ENCODE results near the gene ECHDC3. TPM values are rescaled to one million over a fixed set of nuclear protein-coding genes. Genes with fewer than 3 reads are reported as not detected.
A peak's percentile ranks its signal among the peaks of the same experiment; 100 is the strongest.

Gene ECHDC3, protein sequence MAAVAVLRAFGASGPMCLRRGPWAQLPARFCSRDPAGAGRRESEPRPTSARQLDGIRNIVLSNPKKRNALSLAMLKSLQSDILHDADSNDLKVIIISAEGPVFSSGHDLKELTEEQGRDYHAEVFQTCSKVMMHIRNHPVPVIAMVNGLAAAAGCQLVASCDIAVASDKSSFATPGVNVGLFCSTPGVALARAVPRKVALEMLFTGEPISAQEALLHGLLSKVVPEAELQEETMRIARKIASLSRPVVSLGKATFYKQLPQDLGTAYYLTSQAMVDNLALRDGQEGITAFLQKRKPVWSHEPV
- total RNA-seq (2013; cell fraction: nucleolus; rRNA removed) = 0.93 and 2.9 TPM in 2 replicates
- 10.0 and 11.8 TPM in 2 replicates for total RNA-seq (2014; rRNA removed)
- 6.0 and 6.9 TPM in 2 replicates for total RNA-seq (2014; rRNA removed; fragmentation: Illumina TruSeq; extraction: Trizol)
- total RNA-seq (2021) = 6.6 and 8.5 TPM in 2 replicates
- 3.6 TPM for polyA plus RNA-seq (2011; ENCODE audit: low read depth)
- 0.09 and 0.19 TPM in 2 replicates for polyA plus RNA-seq (2011; rRNA removed)
- 0.31 and 0.32 TPM in 2 replicates for polyA plus RNA-seq (2011; cell fraction: cytosol; rRNA removed)
- polyA plus RNA-seq (2011; cell fraction: nucleus; rRNA removed) = 0.30 and 0.38 TPM in 2 replicates
- 3.2 and 7.1 TPM in 2 replicates for polyA plus RNA-seq (2012)
- 2.4 and 6.0 TPM in 2 replicates for polyA plus RNA-seq (2014; fragmentation: Illumina TruSeq; extraction: Trizol)
- polyA plus RNA-seq (2014; fragmentation: Nextera tagmentation; extraction: Ambion mirVana) = under 1 TPM; 0.16 to 0.47 TPM
- polyA plus RNA-seq (2014; rRNA removed) = 8.1 and 8.8 TPM in 2 replicates
- 1 to 10 TPM; 3.8 to 8.0 TPM for polyA plus RNA-seq (2016; fragmentation: Nextera tagmentation; extraction: Ambion mirVana)
- 0.15 TPM in 1 of 2 replicates, not detected in the other for polyA minus RNA-seq (2011; rRNA and poly(A)+ RNA removed)
- not detected in 2 replicates for polyA minus RNA-seq (2011; cell fraction: cytosol; rRNA and poly(A)+ RNA removed)
- polyA minus RNA-seq (2011; cell fraction: nucleus; rRNA and poly(A)+ RNA removed) = not detected in 2 replicates
- Bru-seq, nascent RNA = percentile 42 among the genes with signal in this experiment
- percentile 31 among the genes with signal in this experiment for BruChase-seq, experiment 1, labeled RNA remaining after a 6-hour chase
- BruChase-seq, experiment 2, labeled RNA remaining after a 2-hour chase = percentile 29 among the genes with signal in this experiment
- long read RNA-seq, experiment 1 = 0 reads
- long read RNA-seq, experiment 2 = 0 reads

- peak within 1 kb of the TSS; percentile 93 for H3K4me2 ChIP-seq (ENCODE audit: control insufficient read depth, insufficient read depth)
- peak within 1 kb of the TSS; percentile 93 for H2AFZ ChIP-seq (ENCODE audit: control insufficient read depth, low read depth, low read length)
- intact Hi-C loops (cut with micrococcal nuclease; ENCODE audit: unreplicated experiment) = no loop called here
- no peaks in the 10 kb centered on the region; a peak in 1 of 4 replicates for H3K27me3 ChIP-seq (replicated peaks in 1 of 2; ENCODE audit: control insufficient read depth in 2 of 2, insufficient read depth in 2 of 2, low read length in 1 of 2)
- no peaks in the 10 kb centered on the region for H3K79me2 ChIP-seq (ENCODE audit: control insufficient read depth, insufficient read depth, low read length)
- SMC1A ChIA-PET (ENCODE audit: uncharacterized antibody, unreplicated experiment) = no interaction called here
- DNase-seq (ENCODE audit: low read depth, low spot score) (no peak), ATAC-seq (peak; percentile 94), FAIRE-seq (no peak)
- RAD21 ChIA-PET (ENCODE audit: unreplicated experiment) = no interaction called here
- no peaks in the 10 kb centered on the region for H3K36me3 ChIP-seq (ENCODE audit: control insufficient read depth in 2 of 2, insufficient read depth in 2 of 2, low read length in 1 of 2)
- peaks cover 5% of the 10 kb centered on the region for H3K4me1 ChIP-seq (ENCODE audit: control insufficient read depth, insufficient read depth, low read length)
- no peak within 1 kb of the TSS for H3K27ac ChIP-seq (ENCODE audit: control insufficient read depth, insufficient read depth)
- peak within 1 kb of the TSS; percentile 72 for H3K4me3 ChIP-seq
- H3K9ac ChIP-seq (ENCODE audit: control insufficient read depth, insufficient read depth, low read length) = peak within 1 kb of the TSS; percentile 51
- H4K20me1 ChIP-seq (ENCODE audit: control insufficient read depth, insufficient read depth) = no peaks in the 10 kb centered on the region
- CTCF ChIA-PET = no interaction called here
- POLR2A ChIA-PET = no interaction called here
- BruUV-seq (replicated peaks) = no TSS peak
- 2% methylated on average over 66 of the region's 93 CpGs for WGBS (ENCODE audit: insufficient coverage, insufficient replicate concordance, low lambda C conversion rate, missing lambda C conversion rate)
- in situ Hi-C loops (cut with MboI) = no loop called here
- peaks cover 2% of the 10 kb centered on the region; the same call in 2 of the 3 replicates for H3K9me3 ChIP-seq (replicated peaks; ENCODE audit: control insufficient read depth, insufficient read depth, low read length)
- TF ChIP-seq POLR2A (IDR thresholded peaks at IDR 0.05; ENCODE audit: low read depth, low read length) (peak; percentile 83), TCF12 (IDR thresholded peaks at IDR 0.05; ENCODE audit: low read depth, low read length) (0 out of 2 replicates have a peak, but pooled peaks have one; percentile 4), SRF (IDR thresholded peaks at IDR 0.05; ENCODE audit: low read depth in 2 of 2, low read length in 2 of 2) (no peak), EGR1 (IDR thresholded peaks at IDR 0.05; ENCODE audit: borderline replicate concordance in 1 of 2, low read depth in 2 of 2, low read length in 2 of 2) (0 out of 3 replicates have a peak, but pooled peaks of 1 of the 2 experiments have one; percentile 17), NR2F1 (conservative IDR thresholded peaks at IDR 0.05) (0 out of 2 replicates have a peak, but pooled peaks have one; percentile 28), BHLHE40 (IDR thresholded peaks at IDR 0.05; ENCODE audit: borderline replicate concordance in 1 of 2, low read depth in 2 of 2, low read length in 1 of 2) (peak in 1 of 2 experiments; percentile 21; a peak in 1 of 4 replicates), YY1 (IDR thresholded peaks at IDR 0.05; ENCODE audit: low read depth, low read length) (peak; percentile 86), MYC (IDR thresholded peaks at IDR 0.05; ENCODE audit: insufficient read depth, insufficient read length, insufficient replicate concordance, low read length, severe bottlenecking) (no peak)
- TF ChIP-seq, protein P1, sequence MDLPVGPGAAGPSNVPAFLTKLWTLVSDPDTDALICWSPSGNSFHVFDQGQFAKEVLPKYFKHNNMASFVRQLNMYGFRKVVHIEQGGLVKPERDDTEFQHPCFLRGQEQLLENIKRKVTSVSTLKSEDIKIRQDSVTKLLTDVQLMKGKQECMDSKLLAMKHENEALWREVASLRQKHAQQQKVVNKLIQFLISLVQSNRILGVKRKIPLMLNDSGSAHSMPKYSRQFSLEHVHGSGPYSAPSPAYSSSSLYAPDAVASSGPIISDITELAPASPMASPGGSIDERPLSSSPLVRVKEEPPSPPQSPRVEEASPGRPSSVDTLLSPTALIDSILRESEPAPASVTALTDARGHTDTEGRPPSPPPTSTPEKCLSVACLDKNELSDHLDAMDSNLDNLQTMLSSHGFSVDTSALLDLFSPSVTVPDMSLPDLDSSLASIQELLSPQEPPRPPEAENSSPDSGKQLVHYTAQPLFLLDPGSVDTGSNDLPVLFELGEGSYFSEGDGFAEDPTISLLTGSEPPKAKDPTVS (IDR thresholded peaks at IDR 0.05; ENCODE audit: low read depth, low read length) = no peak
- TF ChIP-seq, protein P2, sequence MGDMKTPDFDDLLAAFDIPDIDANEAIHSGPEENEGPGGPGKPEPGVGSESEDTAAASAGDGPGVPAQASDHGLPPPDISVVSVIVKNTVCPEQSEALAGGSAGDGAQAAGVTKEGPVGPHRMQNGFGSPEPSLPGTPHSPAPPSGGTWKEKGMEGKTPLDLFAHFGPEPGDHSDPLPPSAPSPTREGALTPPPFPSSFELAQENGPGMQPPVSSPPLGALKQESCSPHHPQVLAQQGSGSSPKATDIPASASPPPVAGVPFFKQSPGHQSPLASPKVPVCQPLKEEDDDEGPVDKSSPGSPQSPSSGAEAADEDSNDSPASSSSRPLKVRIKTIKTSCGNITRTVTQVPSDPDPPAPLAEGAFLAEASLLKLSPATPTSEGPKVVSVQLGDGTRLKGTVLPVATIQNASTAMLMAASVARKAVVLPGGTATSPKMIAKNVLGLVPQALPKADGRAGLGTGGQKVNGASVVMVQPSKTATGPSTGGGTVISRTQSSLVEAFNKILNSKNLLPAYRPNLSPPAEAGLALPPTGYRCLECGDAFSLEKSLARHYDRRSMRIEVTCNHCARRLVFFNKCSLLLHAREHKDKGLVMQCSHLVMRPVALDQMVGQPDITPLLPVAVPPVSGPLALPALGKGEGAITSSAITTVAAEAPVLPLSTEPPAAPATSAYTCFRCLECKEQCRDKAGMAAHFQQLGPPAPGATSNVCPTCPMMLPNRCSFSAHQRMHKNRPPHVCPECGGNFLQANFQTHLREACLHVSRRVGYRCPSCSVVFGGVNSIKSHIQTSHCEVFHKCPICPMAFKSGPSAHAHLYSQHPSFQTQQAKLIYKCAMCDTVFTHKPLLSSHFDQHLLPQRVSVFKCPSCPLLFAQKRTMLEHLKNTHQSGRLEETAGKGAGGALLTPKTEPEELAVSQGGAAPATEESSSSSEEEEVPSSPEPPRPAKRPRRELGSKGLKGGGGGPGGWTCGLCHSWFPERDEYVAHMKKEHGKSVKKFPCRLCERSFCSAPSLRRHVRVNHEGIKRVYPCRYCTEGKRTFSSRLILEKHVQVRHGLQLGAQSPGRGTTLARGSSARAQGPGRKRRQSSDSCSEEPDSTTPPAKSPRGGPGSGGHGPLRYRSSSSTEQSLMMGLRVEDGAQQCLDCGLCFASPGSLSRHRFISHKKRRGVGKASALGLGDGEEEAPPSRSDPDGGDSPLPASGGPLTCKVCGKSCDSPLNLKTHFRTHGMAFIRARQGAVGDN (IDR thresholded peaks at IDR 0.05) = peak; percentile 29; the same call in 1 of the 2 replicates
- TF ChIP-seq, protein P3, sequence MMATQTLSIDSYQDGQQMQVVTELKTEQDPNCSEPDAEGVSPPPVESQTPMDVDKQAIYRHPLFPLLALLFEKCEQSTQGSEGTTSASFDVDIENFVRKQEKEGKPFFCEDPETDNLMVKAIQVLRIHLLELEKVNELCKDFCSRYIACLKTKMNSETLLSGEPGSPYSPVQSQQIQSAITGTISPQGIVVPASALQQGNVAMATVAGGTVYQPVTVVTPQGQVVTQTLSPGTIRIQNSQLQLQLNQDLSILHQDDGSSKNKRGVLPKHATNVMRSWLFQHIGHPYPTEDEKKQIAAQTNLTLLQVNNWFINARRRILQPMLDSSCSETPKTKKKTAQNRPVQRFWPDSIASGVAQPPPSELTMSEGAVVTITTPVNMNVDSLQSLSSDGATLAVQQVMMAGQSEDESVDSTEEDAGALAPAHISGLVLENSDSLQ (IDR thresholded peaks at IDR 0.05) = peak; percentile 50; the same call in 1 of the 2 replicates
These were observed at the start of gene ECHDC3 for GRCh38 chr10:11742009-11742778. ECHDC3 (plus strand) TSS chr10:11742382; CDS start chr10:11742577, 195 bp downstream.
